ENCODE results near the gene PLGRKT.

- no peak for TF ChIP-seq CTCF (conservative IDR thresholded peaks at IDR 0.05; ENCODE audit: low read depth, low read length)
- no peak for TF ChIP-seq EZH2 (IDR thresholded peaks at IDR 0.05; ENCODE audit: borderline replicate concordance, low read depth, low read length, poor library complexity, severe bottlenecking)
Measured at GRCh38 chr9:5485378-5486085, 47.8 kb upstream of the PLGRKT start.
